DMS153 treated with DMSO at 0.1 percent for 48 hours (cell line): Measurements from ENCODE around the gene PEAK1.

Experiments
- DNase-seq: peaks from one replicate; lab custom pipeline; 2025; ENCODE audit not compliant: unreplicated experiment; lab: John Stamatoyannopoulos, UW

PEAK1 gene

GRCh38 chr15:77143616-77144015, 276.3 kb downstream of the PEAK1 start:
- no peak for DNase-seq

- DNase-seq = no peak
Observed at GRCh38 chr15:77143191-77143590, 276.7 kb downstream of the PEAK1 start.

- no peak for DNase-seq
Observed at GRCh38 chr15:77140220-77140619, 279.7 kb downstream of the PEAK1 start.

GRCh38 chr15:77139312-77139711, 280.6 kb downstream of the PEAK1 start:
- no peak for DNase-seq

GRCh38 chr15:77138167-77138522, 281.8 kb downstream of the PEAK1 start:
- no peak for DNase-seq

GRCh38 chr15:77135181-77135580, 284.7 kb downstream of the PEAK1 start:
- DNase-seq = no peak

- no peak for DNase-seq
Observed at GRCh38 chr15:77130315-77130930, 289.5 kb downstream of the PEAK1 start.

GRCh38 chr15:77127626-77128025, 292.3 kb downstream of the PEAK1 start:
- no peak for DNase-seq

GRCh38 chr15:77126529-77127326, 293.2 kb downstream of the PEAK1 start:
- no peak for DNase-seq

- DNase-seq = no peak
Observed at GRCh38 chr15:77123854-77124253, 296.1 kb downstream of the PEAK1 start.

GRCh38 chr15:77122576-77122975, 297.3 kb downstream of the PEAK1 start:
- no peak for DNase-seq

GRCh38 chr15:77121599-77121998, 298.3 kb downstream of the PEAK1 start:
- DNase-seq = no peak

- DNase-seq = no peak
Observed at GRCh38 chr15:77120576-77120975, 299.3 kb downstream of the PEAK1 start.

GRCh38 chr15:77119446-77119845, 300.5 kb downstream of the PEAK1 start:
- no peak for DNase-seq

GRCh38 chr15:77118882-77119321, 301.0 kb downstream of the PEAK1 start:
- DNase-seq = no peak

GRCh38 chr15:77115179-77115578, 304.7 kb downstream of the PEAK1 start:
- DNase-seq = no peak

GRCh38 chr15:77112838-77113504, 306.9 kb downstream of the PEAK1 start:
- no peak for DNase-seq

GRCh38 chr15:77111789-77112188, 308.1 kb downstream of the PEAK1 start:
- no peak for DNase-seq

- peak; percentile 9 for DNase-seq
Observed at GRCh38 chr15:77107531-77108355, 312.2 kb downstream of the PEAK1 start.

- DNase-seq = no peak
Observed at GRCh38 chr15:77107068-77107467, 312.8 kb downstream of the PEAK1 start.

GRCh38 chr15:77104155-77104554, 315.7 kb downstream of the PEAK1 start:
- DNase-seq = no peak
